Activated naive CD4-positive, alpha-beta T cell treated with anti-CD3 and anti-CD28 coated beads, Interleukin-2, amount 10 ng/mL, durations not matched to agents 7 days and 5 days (primary cell): Measurements from ENCODE around the gene BCCIP.

ENCODE experiments used
- CTCF ChIA-PET: fragments of 350-600 bp; sonication (Branson Sonifier 250); formaldehyde crosslinking; loops from one replicate; lab custom pipeline; 2021; ENCODE audit warnings: antibody characterized with exemption; lab: Charles Lee
- DNase-seq: peaks from one replicate; pipeline ENCODE4 v3.0.0-alpha.2; 2020
- H3K27ac Mint-ChIP-seq: one replicate; pipeline ENCODE4 v1.8.0; 2021; ENCODE audit warnings: mild to moderate bottlenecking, moderate library complexity, mixed read lengths
- H3K27me3 Mint-ChIP-seq: one replicate; pipeline ENCODE4 v1.8.0; 2021; ENCODE audit warnings: mild to moderate bottlenecking, mixed read lengths
- H3K36me3 Mint-ChIP-seq: one replicate; pipeline ENCODE4 v1.8.0; 2021; ENCODE audit warnings: mixed read lengths
- H3K4me1 Mint-ChIP-seq: one replicate; pipeline ENCODE4 v1.8.0; 2021; ENCODE audit warnings: mixed read lengths
- H3K4me3 Mint-ChIP-seq: one replicate; pipeline ENCODE4 v1.8.0; 2021; ENCODE audit warnings: mild to moderate bottlenecking, moderate library complexity, mixed read lengths
- H3K9me3 Mint-ChIP-seq: one replicate; pipeline ENCODE4 v1.8.0; 2021; ENCODE audit warnings: mixed read lengths

The BCCIP gene

GRCh38 chr10:125788156-125789034 lies 35.0 kb upstream of the BCCIP start:
- CTCF ChIA-PET = interaction anchor here (1.1 kb wide), 1 partner anchor 75 kb away, joined by 3 read pairs; no protein-coding TSS in a partner anchor
- peaks cover 17% of the 10 kb centered on the region for H3K36me3 Mint-ChIP-seq
- peaks cover 24% of the 10 kb centered on the region for H3K4me1 Mint-ChIP-seq
- H3K27ac Mint-ChIP-seq = peak overlapping the region; percentile 75
- H3K4me3 Mint-ChIP-seq = no peak overlapping the region
- no peaks in the 10 kb centered on the region for H3K27me3 Mint-ChIP-seq
- no peak for DNase-seq
- no peaks in the 10 kb centered on the region for H3K9me3 Mint-ChIP-seq

- no peak for DNase-seq
- H3K36me3 Mint-ChIP-seq = peaks cover 30% of the 10 kb centered on the region
- peaks cover 18% of the 10 kb centered on the region for H3K4me1 Mint-ChIP-seq
- H3K9me3 Mint-ChIP-seq = no peaks in the 10 kb centered on the region
- no peaks in the 10 kb centered on the region for H3K27me3 Mint-ChIP-seq
- no peak overlapping the region for H3K4me3 Mint-ChIP-seq
- no peak overlapping the region for H3K27ac Mint-ChIP-seq
- CTCF ChIA-PET = no interaction called here
Measured at GRCh38 chr10:125792342-125793300, 30.7 kb upstream of the BCCIP start.

GRCh38 chr10:125795128-125795527 lies 28.2 kb upstream of the BCCIP start:
- H3K36me3 Mint-ChIP-seq = peaks cover 22% of the 10 kb centered on the region
- no peak for DNase-seq
- CTCF ChIA-PET = no interaction called here
- H3K27ac Mint-ChIP-seq = no peak overlapping the region
- peaks cover under 1% of the 10 kb centered on the region for H3K4me1 Mint-ChIP-seq
- H3K27me3 Mint-ChIP-seq = no peaks in the 10 kb centered on the region
- no peaks in the 10 kb centered on the region for H3K9me3 Mint-ChIP-seq
- H3K4me3 Mint-ChIP-seq = no peak overlapping the region

- Mint-ChIP-seq H3K9me3 (no peaks in the 10 kb centered on the region), H3K4me1 (no peaks in the 10 kb centered on the region), H3K36me3 (peaks cover 21% of the 10 kb centered on the region), H3K27ac (no peak overlapping the region), H3K4me3 (no peak overlapping the region), H3K27me3 (no peaks in the 10 kb centered on the region)
- CTCF ChIA-PET = no interaction called here
- no peak for DNase-seq
Measured at GRCh38 chr10:125795637-125796190, 27.6 kb upstream of the BCCIP start.

- H3K4me1 Mint-ChIP-seq = no peaks in the 10 kb centered on the region
- no peaks in the 10 kb centered on the region for H3K27me3 Mint-ChIP-seq
- H3K9me3 Mint-ChIP-seq = no peaks in the 10 kb centered on the region
- H3K27ac Mint-ChIP-seq = no peak overlapping the region
- CTCF ChIA-PET = no interaction called here
- no peak for DNase-seq
- H3K4me3 Mint-ChIP-seq = no peak overlapping the region
- H3K36me3 Mint-ChIP-seq = peaks cover 16% of the 10 kb centered on the region
Measured at GRCh38 chr10:125797424-125797823, 25.9 kb upstream of the BCCIP start.

GRCh38 chr10:125797994-125798662 lies 25.2 kb upstream of the BCCIP start:
- CTCF ChIA-PET = no interaction called here
- Mint-ChIP-seq H3K4me1 (no peaks in the 10 kb centered on the region), H3K27me3 (no peaks in the 10 kb centered on the region), H3K36me3 (peaks cover 14% of the 10 kb centered on the region), H3K27ac (no peak overlapping the region), H3K4me3 (no peak overlapping the region), H3K9me3 (no peaks in the 10 kb centered on the region)
- DNase-seq = no peak

- no peak overlapping the region for H3K27ac Mint-ChIP-seq
Measured at GRCh38 chr10:125799451-125800182, 23.7 kb upstream of the BCCIP start.

GRCh38 chr10:125801574-125801973 lies 21.8 kb upstream of the BCCIP start:
- CTCF ChIA-PET = no interaction called here
- Mint-ChIP-seq H3K27ac (no peak overlapping the region), H3K4me1 (no peaks in the 10 kb centered on the region), H3K36me3 (peaks cover 2% of the 10 kb centered on the region), H3K27me3 (no peaks in the 10 kb centered on the region), H3K9me3 (no peaks in the 10 kb centered on the region), H3K4me3 (no peak overlapping the region)
- no peak for DNase-seq

More at GRCh38 chr10:125799451-125800182, 23.7 kb upstream of the BCCIP start:
- Mint-ChIP-seq H3K4me3 (no peak overlapping the region), H3K9me3 (no peaks in the 10 kb centered on the region), H3K27me3 (no peaks in the 10 kb centered on the region), H3K36me3 (peaks cover 4% of the 10 kb centered on the region), H3K4me1 (no peaks in the 10 kb centered on the region)
- CTCF ChIA-PET = no interaction called here
- no peak for DNase-seq

GRCh38 chr10:125802131-125802530 lies 21.2 kb upstream of the BCCIP start:
- Mint-ChIP-seq H3K9me3 (no peaks in the 10 kb centered on the region), H3K27ac (peak overlapping the region; percentile 37)
- CTCF ChIA-PET = no interaction called here

GRCh38 chr10:125802739-125803138 lies 20.6 kb upstream of the BCCIP start:
- Mint-ChIP-seq H3K4me3 (no peak overlapping the region), H3K36me3 (peaks cover 3% of the 10 kb centered on the region), H3K27me3 (no peaks in the 10 kb centered on the region), H3K27ac (no peak overlapping the region), H3K4me1 (peaks cover under 1% of the 10 kb centered on the region), H3K9me3 (no peaks in the 10 kb centered on the region)
- CTCF ChIA-PET = no interaction called here
- DNase-seq = no peak

More at GRCh38 chr10:125802131-125802530, 21.2 kb upstream of the BCCIP start:
- Mint-ChIP-seq H3K4me1 (no peaks in the 10 kb centered on the region), H3K27me3 (no peaks in the 10 kb centered on the region), H3K4me3 (no peak overlapping the region), H3K36me3 (peaks cover 2% of the 10 kb centered on the region)
- no peak for DNase-seq

- H3K36me3 Mint-ChIP-seq = peaks cover 21% of the 10 kb centered on the region
- CTCF ChIA-PET = no interaction called here
Measured at GRCh38 chr10:125808047-125808446, 15.3 kb upstream of the BCCIP start.

GRCh38 chr10:125811251-125811650 lies 12.1 kb upstream of the BCCIP start:
- Mint-ChIP-seq H3K27me3 (no peaks in the 10 kb centered on the region), H3K27ac (no peak overlapping the region), H3K36me3 (peaks cover 33% of the 10 kb centered on the region), H3K4me3 (no peak overlapping the region), H3K4me1 (peaks cover 2% of the 10 kb centered on the region), H3K9me3 (no peaks in the 10 kb centered on the region)
- CTCF ChIA-PET = no interaction called here
- no peak for DNase-seq

More at GRCh38 chr10:125808047-125808446, 15.3 kb upstream of the BCCIP start:
- Mint-ChIP-seq H3K27me3 (no peaks in the 10 kb centered on the region), H3K27ac (no peak overlapping the region), H3K9me3 (no peaks in the 10 kb centered on the region), H3K4me3 (no peak overlapping the region), H3K4me1 (peaks cover 2% of the 10 kb centered on the region)
- no peak for DNase-seq

- H3K36me3 Mint-ChIP-seq = peaks cover 33% of the 10 kb centered on the region
Measured at GRCh38 chr10:125812128-125812750, 11.1 kb upstream of the BCCIP start.

More at GRCh38 chr10:125812128-125812750, 11.1 kb upstream of the BCCIP start:
- H3K4me3 Mint-ChIP-seq = no peak overlapping the region
- H3K27ac Mint-ChIP-seq = no peak overlapping the region
- no peaks in the 10 kb centered on the region for H3K27me3 Mint-ChIP-seq
- CTCF ChIA-PET = interaction anchor here (0.6 kb wide), 1 partner anchor 52 kb away, joined by 3 read pairs; no protein-coding TSS in a partner anchor
- no peaks in the 10 kb centered on the region for H3K9me3 Mint-ChIP-seq
- H3K4me1 Mint-ChIP-seq = peaks cover 2% of the 10 kb centered on the region
- no peak for DNase-seq
